Common myeloid progenitor, CD34-positive (primary cell): ENCODE results near the gene GAB1.
A peak's percentile ranks its signal among the peaks of the same experiment; 100 is the strongest.

Experiments used
- CTCF ChIA-PET: fragments of 350-600 bp; sonication (Branson Sonifier 250); formaldehyde crosslinking; loops from one replicate; lab custom pipeline; 2021; ENCODE audit warnings: antibody characterized with exemption; lab: Charles Lee
- POLR2A ChIA-PET: fragments of 350-600 bp; sonication (Branson Sonifier 250); formaldehyde crosslinking; loops from one replicate; lab custom pipeline; 2021; ENCODE audit warnings: antibody characterized with exemption; lab: Charles Lee
- DNase-seq, 3 donors: peaks; one replicate each; pipeline versions ENCODE4 v3.0.0 to v3.0.0-alpha.2; 2013
- H3K27ac ChIP-seq, 2 experiments: 1 replicate in 1 of 2; 2 replicates in 1 of 2; pipeline ENCODE4 v1.7.0; 2013; ENCODE audit warnings: inconsistent platforms in 2 of 2, low read length in 2 of 2, mild to moderate bottlenecking in 2 of 2, low read depth in 1 of 2, moderate library complexity in 1 of 2; ENCODE audit not compliant: severe bottlenecking in 2 of 2, insufficient read depth in 1 of 2, poor library complexity in 1 of 2
- H3K27me3 ChIP-seq, 5 experiments: replicated peaks in 2 of 5; 1 replicate in 3 of 5; 2 replicates in 2 of 5; pipeline versions ENCODE4 v1.6.1 to v1.7.0; 2013; ENCODE audit warnings: low read length in 4 of 5, mild to moderate bottlenecking in 2 of 5, moderate library complexity in 2 of 5, inconsistent platforms in 1 of 5; ENCODE audit not compliant: insufficient read depth in 5 of 5, control insufficient read depth in 4 of 5
- H3K36me3 ChIP-seq, 4 experiments: 1 replicate in 2 of 4; 2 replicates in 2 of 4; pipeline versions ENCODE4 v1.6.1 to v1.7.0; 2013; ENCODE audit warnings: low read length in 3 of 4, control low read depth in 1 of 4, mild to moderate bottlenecking in 1 of 4; ENCODE audit not compliant: control insufficient read depth in 4 of 4, insufficient read depth in 4 of 4
- H3K4me1 ChIP-seq, 4 experiments: 1 replicate in 3 of 4; 2 replicates in 1 of 4; pipeline versions ENCODE4 v1.6.1 to v1.7.1; 2013; ENCODE audit warnings: low read length in 3 of 4, mild to moderate bottlenecking in 3 of 4, control low read depth in 1 of 4, inconsistent platforms in 1 of 4, moderate library complexity in 1 of 4; ENCODE audit not compliant: control insufficient read depth in 4 of 4, insufficient read depth in 4 of 4; ENCODE audit errors: control extremely low read depth in 1 of 4
- H3K4me3 ChIP-seq, 7 experiments: 1 replicate in 4 of 7; 2 replicates in 3 of 7; pipeline versions ENCODE4 v1.5.1 to v1.7.0; 2013; ENCODE audit warnings: mild to moderate bottlenecking in 7 of 7, low read length in 6 of 7, moderate library complexity in 6 of 7, inconsistent platforms in 2 of 7, low read depth in 2 of 7, control low read depth in 1 of 7; ENCODE audit not compliant: insufficient read depth in 4 of 7, control insufficient read depth in 1 of 7; ENCODE audit errors: extremely low read depth in 1 of 7
- H3K9me3 ChIP-seq, 5 experiments: 1 replicate in 4 of 5; 2 replicates in 1 of 5; pipeline versions ENCODE4 v1.6.1 to v1.7.1; 2013; ENCODE audit warnings: low read length in 4 of 5, mild to moderate bottlenecking in 2 of 5, inconsistent platforms in 1 of 5, low read depth in 1 of 5, moderate library complexity in 1 of 5; ENCODE audit not compliant: control insufficient read depth in 4 of 5, insufficient read depth in 2 of 5; ENCODE audit errors: control extremely low read depth in 1 of 5
- WGBS: methylation state at CpG from one replicate; pipeline ENCODE4 v1.1.5; 2013; ENCODE audit not compliant: insufficient coverage; 5-methylcytosine and 5-hydroxymethylcytosine counted together

Gene GAB1

GRCh38 chr4:143382596-143382995, 45.9 kb downstream of the GAB1 start:
- Histone ChIP-seq H3K9me3 (no peaks in the 10 kb centered on the region), H3K4me1 (peaks cover 10 to 33% (median 20%) of the 10 kb centered on the region in 4 experiments), H3K27ac (peak overlapping the region in 1 of 2 experiments; percentile 59), H3K27me3 (no peaks in the 10 kb centered on the region), H3K4me3 (peak overlapping the region in 3 of 7 experiments; percentile 11 to 62 (median 48)), H3K36me3 (peaks cover 0 to 4% (median 0%) of the 10 kb centered on the region in 4 experiments)
- ChIA-PET CTCF (interaction anchor here (0.6 to 6.3 kb wide), 5 partner anchors 9 to 39 kb away, joined by 3 to 53 read pairs (median 4); no protein-coding TSS in a partner anchor), POLR2A (interaction anchor here (0.6 kb wide), 2 partner anchors 40 to 46 kb away, joined by 3 read pairs; partner anchors contain the start of gene GAB1)
- WGBS = 0% methylated on average over 1 of the region's 4 CpGs
- DNase-seq = peak in 1 of 3 donors; percentile 57

- Histone ChIP-seq H3K36me3 (peaks cover 0 to 4% (median 0%) of the 10 kb centered on the region in 4 experiments), H3K4me3 (peak overlapping the region in 2 of 7 experiments; percentile 11 to 62), H3K9me3 (no peaks in the 10 kb centered on the region), H3K27ac (peak overlapping the region in 1 of 2 experiments; percentile 59), H3K4me1 (peaks cover 7 to 28% (median 16%) of the 10 kb centered on the region in 4 experiments), H3K27me3 (no peaks in the 10 kb centered on the region)
- ChIA-PET CTCF (interaction anchor here (0.6 to 6.3 kb wide), 5 partner anchors 7 to 40 kb away, joined by 3 to 53 read pairs (median 5); no protein-coding TSS in a partner anchor), POLR2A (interaction anchor here (0.6 kb wide), 1 partner anchor 41 kb away, joined by 3 read pairs; no protein-coding TSS in a partner anchor)
- peak in 1 of 3 donors; percentile 51 for DNase-seq
These were observed 46.4 kb downstream of the GAB1 start for GRCh38 chr4:143383005-143383574.

GRCh38 chr4:143384381-143384994, 47.8 kb downstream of the GAB1 start:
- Histone ChIP-seq H3K9me3 (no peaks in the 10 kb centered on the region), H3K36me3 (peaks cover 0 to 4% (median 0%) of the 10 kb centered on the region in 4 experiments), H3K27me3 (no peaks in the 10 kb centered on the region), H3K4me1 (peaks cover 7 to 26% (median 16%) of the 10 kb centered on the region in 4 experiments), H3K27ac (no peak overlapping the region), H3K4me3 (no peak overlapping the region)
- POLR2A ChIA-PET = no interaction called here
- CTCF ChIA-PET = interaction anchor here (0.6 to 6.3 kb wide), 10 partner anchors 9 to 177 kb away, joined by 3 to 53 read pairs (median 4); no protein-coding TSS in a partner anchor
- 90% methylated on average over 4 of the region's 4 CpGs for WGBS
- DNase-seq = no peak

GRCh38 chr4:143386812-143387211, 50.1 kb downstream of the GAB1 start:
- Histone ChIP-seq H3K9me3 (no peaks in the 10 kb centered on the region), H3K36me3 (peaks cover 0 to 4% (median 0%) of the 10 kb centered on the region in 4 experiments), H3K27ac (no peak overlapping the region), H3K27me3 (no peaks in the 10 kb centered on the region), H3K4me1 (peaks cover 5 to 40% (median 17%) of the 10 kb centered on the region in 4 experiments), H3K4me3 (no peak overlapping the region)
- no peak for DNase-seq
- WGBS = no CpG with 5 or more reads among the region's 1 CpG
- ChIA-PET POLR2A (no interaction called here), CTCF (interaction anchor here (5.0 kb wide), 1 partner anchor 11 kb away, joined by 22 read pairs; no protein-coding TSS in a partner anchor)

- H3K4me3 ChIP-seq = no peak overlapping the region
- no peak overlapping the region for H3K27ac ChIP-seq
- 100% methylated on average over 1 of the region's 1 CpG for WGBS
- H3K27me3 ChIP-seq = no peaks in the 10 kb centered on the region
- CTCF ChIA-PET = interaction anchor here (0.9 to 1.6 kb wide), 4 partner anchors 9 to 113 kb away, joined by 3 to 4 read pairs (median 3); no protein-coding TSS in a partner anchor
- POLR2A ChIA-PET = no interaction called here
- no peaks in the 10 kb centered on the region for H3K9me3 ChIP-seq
- no peak for DNase-seq
- H3K4me1 ChIP-seq = peaks cover 3 to 29% (median 8%) of the 10 kb centered on the region in 4 experiments
- H3K36me3 ChIP-seq = peaks cover 0 to under 1% (median under 1%) of the 10 kb centered on the region in 4 experiments
These were observed 53.0 kb downstream of the GAB1 start for GRCh38 chr4:143389579-143390195.

- peaks cover 3 to 29% (median 8%) of the 10 kb centered on the region in 4 experiments for H3K4me1 ChIP-seq
- no peak overlapping the region for H3K27ac ChIP-seq
- 97% methylated on average over 3 of the region's 3 CpGs for WGBS
- no peaks in the 10 kb centered on the region for H3K9me3 ChIP-seq
- peaks cover 0 to 3% (median 0%) of the 10 kb centered on the region in 4 experiments for H3K36me3 ChIP-seq
- no peak for DNase-seq
- POLR2A ChIA-PET = interaction anchor here (0.6 kb wide), 1 partner anchor 779 kb away, joined by 4 read pairs; no protein-coding TSS in a partner anchor
- H3K27me3 ChIP-seq = no peaks in the 10 kb centered on the region
- CTCF ChIA-PET = interaction anchor here (1.6 kb wide), 1 partner anchor 9 kb away, joined by 4 read pairs; no protein-coding TSS in a partner anchor
- no peak overlapping the region for H3K4me3 ChIP-seq
These were observed 54.1 kb downstream of the GAB1 start for GRCh38 chr4:143390764-143391163.
